ENCODE results near the gene RNF181.
"Not testable (repeated sequence)": the region's sequence is repeated elsewhere in the genome, so short reads cannot be mapped to it uniquely, and the experiment has no call there.

RNF181 gene

DNA sequence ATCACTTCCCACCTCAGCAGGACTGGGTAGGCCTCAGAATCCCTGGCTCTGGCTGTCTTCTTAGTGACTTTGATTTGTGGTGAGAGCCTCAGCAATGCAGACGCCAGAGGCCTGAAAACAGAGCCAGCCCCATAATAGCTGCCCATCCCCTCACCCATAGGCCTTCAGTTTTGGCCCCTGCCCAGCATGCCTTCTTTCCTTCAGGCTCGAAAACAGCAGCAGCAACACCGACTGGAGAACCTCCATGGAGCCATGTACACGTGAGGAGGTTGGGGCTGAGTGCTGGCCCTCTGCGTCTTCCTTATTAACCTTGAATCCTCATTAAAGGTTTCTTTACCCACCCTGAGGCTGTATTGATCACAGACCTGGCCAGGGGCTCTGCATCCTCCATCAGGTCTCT lies 1.7 kb downstream of the RNF181 start:
- DNase-seq = no peak

GRCh38 chr2:85598594-85599340 lies 3.2 kb downstream of the RNF181 start:
- DNase-seq = no peak

DNA sequence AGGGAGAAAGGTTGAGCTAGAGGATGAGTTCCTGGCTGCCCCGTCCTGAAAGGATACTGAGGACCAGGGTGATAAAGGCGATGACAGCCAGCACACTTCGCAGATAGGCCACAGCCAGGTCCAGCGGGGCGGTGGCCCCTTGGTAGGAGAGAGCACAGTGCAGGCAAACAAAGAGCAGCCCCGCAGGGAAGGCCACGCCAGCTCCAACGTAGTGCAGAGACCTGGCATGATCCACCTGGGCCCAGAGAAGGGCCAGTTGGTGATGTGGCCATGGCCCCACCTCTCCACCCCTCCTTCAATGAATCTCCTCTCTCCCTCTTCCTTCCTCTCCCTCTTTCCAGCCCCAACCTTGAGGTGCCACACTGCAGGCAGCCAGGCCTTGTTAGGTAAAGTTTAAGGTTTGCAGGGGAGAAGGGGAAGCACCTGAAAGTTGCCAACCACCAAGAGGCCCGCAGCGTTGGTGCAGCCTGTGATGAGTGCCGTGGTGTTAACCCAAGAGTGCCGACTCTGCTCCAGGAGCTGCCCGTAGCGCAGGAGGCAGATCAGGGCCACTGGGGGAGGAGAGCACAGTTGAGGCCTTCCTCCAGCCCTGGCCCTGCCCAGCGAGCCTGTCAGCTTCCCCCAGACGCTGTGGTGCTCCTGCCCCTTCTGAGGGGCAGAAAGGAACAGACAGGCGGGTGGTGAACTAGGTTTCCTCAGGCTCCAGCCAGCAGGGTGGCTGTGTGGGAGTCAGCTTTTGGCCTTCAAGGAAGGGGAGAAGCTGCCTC lies 4.1 kb downstream of the RNF181 start:
- no peak for DNase-seq

- DNase-seq = no peak
Measured at GRCh38 chr2:85600235-85600575, 4.7 kb downstream of the RNF181 start.

DNA sequence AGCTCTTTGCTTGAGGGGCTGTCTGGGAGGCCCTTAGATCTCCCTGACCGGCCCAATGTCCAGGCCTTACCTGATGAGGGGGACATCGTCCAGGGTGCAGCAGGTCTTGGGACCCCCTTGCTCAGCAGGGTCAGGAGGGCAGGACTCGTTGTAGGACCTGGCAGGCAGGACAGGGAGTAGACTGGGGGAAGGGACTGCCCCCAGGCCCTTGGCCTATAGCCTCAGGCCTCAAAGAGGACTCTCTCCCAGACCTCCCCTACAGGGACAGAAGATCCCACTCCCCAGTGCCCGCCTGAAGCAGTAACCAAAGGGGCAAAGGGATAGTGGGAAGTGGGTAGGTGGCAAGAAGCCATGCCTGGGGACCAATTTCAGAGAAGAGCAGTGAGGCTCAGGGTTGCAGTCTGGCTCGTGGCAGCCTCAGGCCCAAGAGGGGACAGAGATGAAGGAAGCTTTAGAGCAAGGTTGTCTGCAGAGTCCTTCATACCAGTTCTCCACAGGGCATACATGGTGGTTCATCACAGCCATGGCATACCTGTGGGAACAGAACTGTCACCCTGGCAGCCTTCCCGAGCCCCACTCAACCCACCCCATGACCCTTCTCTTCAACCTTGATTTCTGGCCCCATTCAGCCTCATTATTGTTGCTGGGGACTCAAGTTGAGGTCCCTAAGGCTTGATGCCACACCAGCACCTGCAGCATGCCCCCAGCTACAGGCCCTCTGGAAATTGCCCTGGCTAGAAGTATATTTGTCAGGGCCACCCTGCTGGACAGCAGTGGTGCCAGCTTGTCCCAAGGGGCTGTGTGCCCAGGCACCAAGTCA lies 5.6 kb downstream of the RNF181 start:
- DNase-seq = no peak

GRCh38 chr2:85601771-85602475 lies 6.4 kb downstream of the RNF181 start:
- no peak for DNase-seq

DNA sequence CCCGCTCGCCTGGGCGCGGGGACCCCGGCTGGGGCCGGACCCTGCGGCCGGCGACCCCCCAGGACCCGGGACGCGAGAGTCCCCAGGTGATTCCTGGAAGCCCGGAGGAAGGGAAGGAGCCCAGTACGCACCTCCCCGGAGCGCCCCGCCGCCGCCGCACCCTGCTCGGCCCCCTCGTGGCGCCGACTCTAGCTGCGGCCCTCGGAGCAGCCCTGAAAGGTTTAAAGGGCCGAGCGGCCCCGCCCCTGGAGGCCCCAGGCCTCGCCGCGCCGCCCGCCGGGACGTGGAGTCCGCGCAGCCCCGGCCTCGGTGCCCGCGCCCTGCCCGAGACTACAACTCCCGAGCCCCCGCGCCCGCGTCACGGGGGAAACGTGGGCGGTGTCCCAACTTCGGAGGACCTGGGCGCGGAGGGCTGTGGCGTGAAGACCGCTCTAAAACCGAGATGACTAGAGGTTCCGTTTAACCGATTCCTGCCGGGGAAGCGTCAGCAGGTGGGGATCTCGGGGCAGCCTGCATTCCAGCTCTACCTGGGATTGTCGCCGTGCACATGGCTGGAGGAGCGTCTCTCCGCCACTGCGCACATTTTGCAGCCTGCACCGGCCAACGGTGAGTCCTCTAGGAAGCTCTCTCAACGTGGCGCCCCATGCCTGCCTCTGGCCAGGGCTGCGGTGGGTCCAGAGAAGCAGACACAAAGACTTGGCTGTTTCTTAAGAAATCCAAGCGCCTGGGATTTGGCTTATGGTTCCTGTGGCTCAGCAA lies 7.1 kb downstream of the RNF181 start, which contains the start of gene TMEM150A:
TSS of gene TMEM150A (minus strand) at position 223 of the 759 bp plus-strand sequence. CDS start 750 bp downstream, outside the sequence.
- no peak for DNase-seq

GRCh38 chr2:85604133-85604444 lies 8.5 kb downstream of the RNF181 start:
- DNase-seq = not testable (repeated sequence)

DNA sequence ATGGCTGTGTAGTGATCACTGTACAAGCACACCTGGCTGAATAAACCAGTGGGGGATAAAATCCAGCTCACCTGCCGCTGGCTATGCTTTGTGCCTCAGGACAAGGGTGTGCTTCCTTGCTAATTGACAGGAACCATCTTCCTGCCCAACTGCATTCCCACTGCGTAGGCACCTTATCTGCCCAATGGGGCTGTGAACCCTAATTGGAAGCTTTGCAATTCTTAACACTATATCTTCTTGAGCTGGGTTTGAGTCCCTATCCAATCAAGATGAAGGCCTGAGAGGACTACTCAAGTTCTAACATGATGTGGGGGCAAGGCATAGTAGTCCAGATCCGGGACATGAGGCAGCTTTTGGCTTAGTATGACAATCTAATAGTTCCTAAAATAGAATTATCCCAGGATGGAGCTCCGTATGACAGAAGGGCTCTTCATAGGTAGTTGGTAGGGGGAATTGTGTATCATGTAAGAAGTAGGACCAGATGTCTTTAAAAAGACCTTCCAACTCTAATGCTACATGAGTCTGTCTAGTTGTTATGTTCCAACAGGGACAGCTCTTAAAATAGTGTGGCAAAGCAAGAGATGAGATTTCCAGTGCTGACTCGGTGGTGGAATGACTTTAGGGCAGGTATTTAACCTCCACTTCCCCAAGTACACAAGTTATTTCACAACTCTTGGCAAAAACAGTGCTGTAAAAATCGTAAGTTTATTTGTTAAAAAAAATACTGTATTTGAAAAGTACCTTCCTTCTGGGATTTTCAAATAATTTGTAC lies 9.2 kb downstream of the RNF181 start:
- DNase-seq = no peak

GRCh38 chr2:85605406-85606115 lies 10.0 kb downstream of the RNF181 start:
- DNase-seq = no peak

GRCh38 chr2:85606116-85606455 lies 10.5 kb downstream of the RNF181 start:
- no peak for DNase-seq

- DNase-seq = no peak
Measured at GRCh38 chr2:85607268-85608215, 12.0 kb downstream of the RNF181 start.

DNA sequence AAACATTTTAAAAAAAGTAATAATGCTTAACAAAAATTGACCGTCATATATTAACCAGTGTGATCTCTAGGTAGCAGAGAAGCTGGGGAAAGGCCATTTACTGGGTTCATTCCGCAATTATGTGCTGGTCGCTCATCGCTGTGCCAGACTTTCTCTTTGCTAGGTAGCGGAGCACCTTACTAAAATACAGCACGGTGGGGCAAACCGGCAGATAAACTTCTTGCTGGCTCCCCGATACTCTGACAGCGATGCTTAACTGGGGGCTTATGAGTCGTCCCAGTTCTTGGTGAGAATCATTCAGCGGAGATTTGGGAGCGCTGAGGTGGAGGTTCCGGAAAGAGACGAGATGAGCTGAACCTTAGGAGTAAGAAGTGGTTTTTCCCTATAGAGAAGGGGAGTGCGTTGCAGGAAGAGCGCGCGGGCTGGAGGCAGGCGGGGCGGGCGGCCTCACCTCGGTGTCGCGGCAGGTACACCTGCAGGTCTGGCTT lies 15.7 kb downstream of the RNF181 start:
- no peak for DNase-seq

- no peak for DNase-seq
Measured at GRCh38 chr2:85611705-85612587, 16.4 kb downstream of the RNF181 start, which contains the start of gene C2orf68. C2orf68 (minus strand) TSS chr2:85612066; CDS start chr2:85611984, 82 bp downstream.

- DNase-seq = no peak
Measured at GRCh38 chr2:85613717-85614515, 18.4 kb downstream of the RNF181 start.

GRCh38 chr2:85614757-85615156 lies 19.2 kb downstream of the RNF181 start:
- not testable (repeated sequence) for DNase-seq

GRCh38 chr2:85615413-85615728 lies 19.8 kb downstream of the RNF181 start:
- no peak for DNase-seq

DNA sequence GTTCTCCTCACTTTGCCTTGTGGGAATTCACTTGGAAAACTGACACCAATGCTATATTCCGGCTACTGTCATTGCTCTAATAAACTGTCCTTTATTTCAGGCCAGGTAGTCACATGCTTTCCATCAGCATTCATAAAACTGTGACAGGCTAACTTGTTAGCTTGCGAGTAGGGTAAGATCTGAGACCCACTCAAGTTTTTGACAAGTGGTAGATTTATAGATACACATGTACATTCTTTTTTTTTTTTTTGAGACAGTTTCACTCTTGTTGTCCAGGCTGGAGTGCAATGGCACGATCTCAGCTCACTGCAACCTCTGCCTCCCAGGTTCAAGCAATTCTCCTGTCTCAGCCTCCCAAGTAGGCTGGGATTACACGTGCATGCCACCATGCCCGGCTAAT lies 22.2 kb downstream of the RNF181 start:
- DNase-seq = not testable (repeated sequence)

Measured in NCI-H1417 treated with DMSO at 0.1 percent for 48 hours (cell line).